CD8-positive, alpha-beta memory T cell (primary cell): ENCODE data around the gene TSPEAR. TPM values are rescaled to one million over a fixed set of nuclear protein-coding genes. Genes with fewer than 3 reads are reported as not detected.

Experiments used
- CTCF ChIA-PET: fragments of 350-600 bp; sonication (Branson Sonifier 250); formaldehyde crosslinking; loops from one replicate; lab custom pipeline; 2021; ENCODE audit warnings: antibody characterized with exemption; lab: Charles Lee
- POLR2A ChIA-PET: fragments of 350-600 bp; sonication (Branson Sonifier 250); formaldehyde crosslinking; loops from one replicate; lab custom pipeline; 2021; ENCODE audit warnings: antibody characterized with exemption; lab: Charles Lee
- DNase-seq, 5 donors: peaks; one replicate each; pipeline versions ENCODE4 v3.0.0 to v3.0.0-alpha.2; 2020 to 2022; ENCODE audit warnings: mixed read lengths in 1 of 5
- H3K27ac ChIP-seq: one replicate; pipeline ENCODE4 v1.7.0; 2013; ENCODE audit warnings: low read depth, mild to moderate bottlenecking, low read length, moderate library complexity
- H3K27me3 ChIP-seq: 2 replicates; pipeline ENCODE4 v1.7.0; 2013; ENCODE audit warnings: low read length, mild to moderate bottlenecking; ENCODE audit not compliant: insufficient read depth, poor library complexity, severe bottlenecking
- H3K36me3 ChIP-seq: 2 replicates; pipeline ENCODE4 v1.7.0; 2013; ENCODE audit warnings: mild to moderate bottlenecking, low read length, moderate library complexity; ENCODE audit not compliant: insufficient read depth
- H3K4me1 ChIP-seq: 2 replicates; pipeline ENCODE4 v1.7.0; 2013; ENCODE audit warnings: mild to moderate bottlenecking, low read length, moderate library complexity; ENCODE audit not compliant: insufficient read depth
- H3K4me3 ChIP-seq: 2 replicates; pipeline ENCODE4 v1.7.0; 2013; ENCODE audit warnings: mild to moderate bottlenecking, low read length
- H3K9me3 ChIP-seq: 2 replicates; pipeline ENCODE4 v1.7.0; 2013; ENCODE audit warnings: mild to moderate bottlenecking, low read length
- H3K27ac Mint-ChIP-seq, 8 donors: one replicate each; pipeline ENCODE4 v1.8.0; 2020 to 2021; ENCODE audit warnings: mixed read lengths in 8 of 8, mild to moderate bottlenecking in 6 of 8, inconsistent platforms in 3 of 8, moderate library complexity in 3 of 8
- H3K27me3 Mint-ChIP-seq, 2 donors: one replicate each; pipeline ENCODE4 v1.8.0; 2020 to 2021; ENCODE audit warnings: mixed read lengths in 2 of 2, mild to moderate bottlenecking in 1 of 2, moderate library complexity in 1 of 2
- H3K36me3 Mint-ChIP-seq, 3 donors: one replicate each; pipeline ENCODE4 v1.8.0; 2020 to 2021; ENCODE audit warnings: mixed read lengths in 3 of 3, inconsistent platforms in 1 of 3, mild to moderate bottlenecking in 1 of 3
- H3K4me1 Mint-ChIP-seq, 3 donors: one replicate each; pipeline ENCODE4 v1.8.0; 2020 to 2021; ENCODE audit warnings: mixed read lengths in 3 of 3, inconsistent platforms in 1 of 3, mild to moderate bottlenecking in 1 of 3
- H3K4me3 Mint-ChIP-seq, 7 donors: one replicate each; pipeline ENCODE4 v1.8.0; 2020 to 2021; ENCODE audit warnings: mixed read lengths in 7 of 7, mild to moderate bottlenecking in 6 of 7, moderate library complexity in 4 of 7, inconsistent platforms in 2 of 7
- H3K9me3 Mint-ChIP-seq, 5 donors: one replicate each; pipeline ENCODE4 v1.8.0; 2020 to 2022; ENCODE audit warnings: mixed read lengths in 5 of 5, mild to moderate bottlenecking in 3 of 5, moderate library complexity in 2 of 5, inconsistent platforms in 1 of 5
- polyA plus RNA-seq: library from polyadenylated mRNA; unstranded; fragments of 300-500 nt; fragmentation: Illumina TruSeq; gene quantifications from one replicate; pipeline ENCODE4 v1.2.3, GENCODE V29; 2021
- total RNA-seq, 2 experiments: library from RNA; stranded (reverse); gene quantifications; one replicate each; pipeline ENCODE4 v1.2.3, GENCODE V29; 2021

TSPEAR gene
- total and polyA plus RNA-seq, 3 experiments from 2014 or later = 0.05 TPM; not detected in 2

- CTCF ChIA-PET = interaction anchor here (7.6 kb wide), 1 partner anchor 227 kb away, joined by 134 read pairs; no protein-coding TSS in a partner anchor
These were observed 26.5 kb upstream of the TSPEAR start for GRCh38 chr21:44737706-44738354.

GRCh38 chr21:44736291-44737004 is 25.1 kb upstream of the TSPEAR start:
- no peak overlapping the region for H3K4me3 ChIP-seq
- H3K36me3 ChIP-seq = no peaks in the 10 kb centered on the region
- DNase-seq = no peak
- Mint-ChIP-seq H3K27me3 (peaks cover 3 to 8% of the 10 kb centered on the region in 2 donors), H3K36me3 (no peaks in the 10 kb centered on the region), H3K4me1 (no peaks in the 10 kb centered on the region), H3K9me3 (no peaks in the 10 kb centered on the region), H3K4me3 (no peak overlapping the region), H3K27ac (peak overlapping the region in 1 of 8 donors; percentile 17)
- no peaks in the 10 kb centered on the region for H3K4me1 ChIP-seq
- ChIA-PET POLR2A (no interaction called here), CTCF (interaction anchor here (2.9 kb wide), 1 partner anchor 226 kb away, joined by 9 read pairs; no protein-coding TSS in a partner anchor)
- H3K27me3 ChIP-seq = no peaks in the 10 kb centered on the region
- no peaks in the 10 kb centered on the region for H3K9me3 ChIP-seq
- no peak overlapping the region for H3K27ac ChIP-seq

More at GRCh38 chr21:44737706-44738354, 26.5 kb upstream of the TSPEAR start:
- H3K4me1 ChIP-seq = no peaks in the 10 kb centered on the region
- no peak overlapping the region for H3K4me3 ChIP-seq
- Mint-ChIP-seq H3K9me3 (no peaks in the 10 kb centered on the region), H3K36me3 (no peaks in the 10 kb centered on the region), H3K4me1 (peaks cover 2 to 8% (median 7%) of the 10 kb centered on the region in 3 donors), H3K27ac (no peak overlapping the region), H3K27me3 (peaks cover 3% of the 10 kb centered on the region in 2 donors), H3K4me3 (no peak overlapping the region)
- H3K9me3 ChIP-seq = no peaks in the 10 kb centered on the region
- no peaks in the 10 kb centered on the region for H3K36me3 ChIP-seq
- H3K27ac ChIP-seq = no peak overlapping the region
- DNase-seq = no peak
- no peaks in the 10 kb centered on the region for H3K27me3 ChIP-seq
- POLR2A ChIA-PET = no interaction called here

- POLR2A ChIA-PET = no interaction called here
- no peak overlapping the region for H3K27ac Mint-ChIP-seq
- Histone ChIP-seq H3K27me3 (no peaks in the 10 kb centered on the region), H3K27ac (no peak overlapping the region), H3K36me3 (no peaks in the 10 kb centered on the region), H3K4me1 (no peaks in the 10 kb centered on the region), H3K9me3 (no peaks in the 10 kb centered on the region), H3K4me3 (no peak overlapping the region)
- H3K27me3 Mint-ChIP-seq = peaks cover 3 to 8% of the 10 kb centered on the region in 2 donors
- no peaks in the 10 kb centered on the region for H3K4me1 Mint-ChIP-seq
- CTCF ChIA-PET = interaction anchor here (2.9 kb wide), 1 partner anchor 225 kb away, joined by 9 read pairs; no protein-coding TSS in a partner anchor
- no peak overlapping the region for H3K4me3 Mint-ChIP-seq
- no peak for DNase-seq
- H3K36me3 Mint-ChIP-seq = no peaks in the 10 kb centered on the region
- H3K9me3 Mint-ChIP-seq = no peaks in the 10 kb centered on the region
These were observed 24.4 kb upstream of the TSPEAR start for GRCh38 chr21:44735821-44736220.

GRCh38 chr21:44734841-44735240 is 23.5 kb upstream of the TSPEAR start:
- POLR2A ChIA-PET = no interaction called here

GRCh38 chr21:44734026-44734745 is 22.8 kb upstream of the TSPEAR start:
- no peaks in the 10 kb centered on the region for H3K9me3 Mint-ChIP-seq
- ChIA-PET CTCF (interaction anchor here (0.8 to 2.9 kb wide), 2 partner anchors 11 to 224 kb away, joined by 4 to 9 read pairs; no protein-coding TSS in a partner anchor), POLR2A (no interaction called here)
- no peaks in the 10 kb centered on the region for H3K9me3 ChIP-seq
- no peaks in the 10 kb centered on the region for H3K4me1 Mint-ChIP-seq
- H3K4me3 Mint-ChIP-seq = no peak overlapping the region
- H3K4me3 ChIP-seq = no peak overlapping the region
- DNase-seq = no peak
- H3K4me1 ChIP-seq = no peaks in the 10 kb centered on the region
- no peaks in the 10 kb centered on the region for H3K36me3 Mint-ChIP-seq
- no peak overlapping the region for H3K27ac Mint-ChIP-seq
- peaks cover 6 to 18% of the 10 kb centered on the region in 2 donors for H3K27me3 Mint-ChIP-seq
- H3K27me3 ChIP-seq = no peaks in the 10 kb centered on the region
- no peak overlapping the region for H3K27ac ChIP-seq
- H3K36me3 ChIP-seq = no peaks in the 10 kb centered on the region

More at GRCh38 chr21:44734841-44735240, 23.5 kb upstream of the TSPEAR start:
- Histone ChIP-seq H3K36me3 (no peaks in the 10 kb centered on the region), H3K9me3 (no peaks in the 10 kb centered on the region), H3K4me3 (no peak overlapping the region), H3K4me1 (no peaks in the 10 kb centered on the region), H3K27me3 (no peaks in the 10 kb centered on the region), H3K27ac (no peak overlapping the region)
- CTCF ChIA-PET = interaction anchor here (2.9 kb wide), 1 partner anchor 224 kb away, joined by 9 read pairs; no protein-coding TSS in a partner anchor
- no peak for DNase-seq
- Mint-ChIP-seq H3K27ac (no peak overlapping the region), H3K4me1 (no peaks in the 10 kb centered on the region), H3K4me3 (no peak overlapping the region), H3K36me3 (no peaks in the 10 kb centered on the region), H3K27me3 (peaks cover 6 to 13% of the 10 kb centered on the region in 2 donors), H3K9me3 (no peaks in the 10 kb centered on the region)

- H3K27ac Mint-ChIP-seq = no peak overlapping the region
- H3K4me1 Mint-ChIP-seq = no peaks in the 10 kb centered on the region
These were observed 21.6 kb upstream of the TSPEAR start for GRCh38 chr21:44732956-44733355.

GRCh38 chr21:44732263-44732662 is 20.9 kb upstream of the TSPEAR start:
- POLR2A ChIA-PET = no interaction called here
- CTCF ChIA-PET = interaction anchor here (1.5 to 1.7 kb wide), 2 partner anchors 222 to 232 kb away, joined by 3 to 4 read pairs; no protein-coding TSS in a partner anchor
- no peaks in the 10 kb centered on the region for H3K36me3 Mint-ChIP-seq
- Histone ChIP-seq H3K4me1 (no peaks in the 10 kb centered on the region), H3K9me3 (no peaks in the 10 kb centered on the region), H3K4me3 (no peak overlapping the region), H3K27me3 (no peaks in the 10 kb centered on the region), H3K36me3 (no peaks in the 10 kb centered on the region), H3K27ac (no peak overlapping the region)
- H3K4me3 Mint-ChIP-seq = no peak overlapping the region
- no peak for DNase-seq
- H3K4me1 Mint-ChIP-seq = no peaks in the 10 kb centered on the region
- H3K9me3 Mint-ChIP-seq = no peaks in the 10 kb centered on the region
- peaks cover 11 to 26% of the 10 kb centered on the region in 2 donors for H3K27me3 Mint-ChIP-seq
- H3K27ac Mint-ChIP-seq = peak overlapping the region in 1 of 8 donors; percentile 23

More at GRCh38 chr21:44732956-44733355, 21.6 kb upstream of the TSPEAR start:
- no peaks in the 10 kb centered on the region for H3K36me3 ChIP-seq
- H3K9me3 ChIP-seq = no peaks in the 10 kb centered on the region
- POLR2A ChIA-PET = no interaction called here
- no peak for DNase-seq
- H3K27ac ChIP-seq = no peak overlapping the region
- H3K4me1 ChIP-seq = no peaks in the 10 kb centered on the region
- no peak overlapping the region for H3K4me3 ChIP-seq
- Mint-ChIP-seq H3K36me3 (no peaks in the 10 kb centered on the region), H3K27me3 (peaks cover 6 to 20% of the 10 kb centered on the region in 2 donors), H3K4me3 (no peak overlapping the region), H3K9me3 (no peaks in the 10 kb centered on the region)
- CTCF ChIA-PET = no interaction called here
- no peaks in the 10 kb centered on the region for H3K27me3 ChIP-seq
